Measurements from ENCODE around the gene ZNRF3.
"Not testable (repeated sequence)": the region's sequence is repeated elsewhere in the genome, so short reads cannot be mapped to it uniquely, and the experiment has no call there.

Gene ZNRF3

GRCh38 chr22:28938286-28938833 is 55.0 kb downstream of the ZNRF3 start:
- peaks cover 74% of the 10 kb centered on the region for H3K27me3 Mint-ChIP-seq (ENCODE audit: low read depth)

GRCh38 chr22:28939394-28939793 is 56.0 kb downstream of the ZNRF3 start:
- Mint-ChIP-seq H3K4me3 (no peak overlapping the region), H3K9me3 (no peaks in the 10 kb centered on the region), H3K27ac (no peak overlapping the region), H3K4me1 (ENCODE audit: low read depth) (no peaks in the 10 kb centered on the region), H3K36me3 (ENCODE audit: low read depth) (no peaks in the 10 kb centered on the region), H3K27me3 (ENCODE audit: low read depth) (peaks cover 75% of the 10 kb centered on the region)
- no peak for DNase-seq (ENCODE audit: low spot score)

More at GRCh38 chr22:28938286-28938833, 55.0 kb downstream of the ZNRF3 start:
- no peaks in the 10 kb centered on the region for H3K4me1 Mint-ChIP-seq (ENCODE audit: low read depth)
- H3K27ac Mint-ChIP-seq: no peak overlapping the region
- no peak for DNase-seq (ENCODE audit: low spot score)
- H3K9me3 Mint-ChIP-seq: no peaks in the 10 kb centered on the region
- no peak overlapping the region for H3K4me3 Mint-ChIP-seq
- no peaks in the 10 kb centered on the region for H3K36me3 Mint-ChIP-seq (ENCODE audit: low read depth)

GRCh38 chr22:28939932-28940331 is 56.6 kb downstream of the ZNRF3 start:
- no peak for DNase-seq (ENCODE audit: low spot score)
- H3K27ac Mint-ChIP-seq: no peak overlapping the region
- H3K9me3 Mint-ChIP-seq: no peaks in the 10 kb centered on the region
- H3K36me3 Mint-ChIP-seq (ENCODE audit: low read depth): no peaks in the 10 kb centered on the region
- peaks cover 75% of the 10 kb centered on the region for H3K27me3 Mint-ChIP-seq (ENCODE audit: low read depth)
- no peak overlapping the region for H3K4me3 Mint-ChIP-seq
- H3K4me1 Mint-ChIP-seq (ENCODE audit: low read depth): no peaks in the 10 kb centered on the region

- H3K27me3 Mint-ChIP-seq (ENCODE audit: low read depth): peaks cover 74% of the 10 kb centered on the region
- H3K36me3 Mint-ChIP-seq (ENCODE audit: low read depth): no peaks in the 10 kb centered on the region
- no peaks in the 10 kb centered on the region for H3K4me1 Mint-ChIP-seq (ENCODE audit: low read depth)
- no peak overlapping the region for H3K27ac Mint-ChIP-seq
- no peak for DNase-seq (ENCODE audit: low spot score)
- H3K9me3 Mint-ChIP-seq: no peaks in the 10 kb centered on the region
- no peak overlapping the region for H3K4me3 Mint-ChIP-seq
These were observed 57.1 kb downstream of the ZNRF3 start for GRCh38 chr22:28940441-28940840.

- no peaks in the 10 kb centered on the region for H3K4me1 Mint-ChIP-seq (ENCODE audit: low read depth)
- peaks cover 72% of the 10 kb centered on the region for H3K27me3 Mint-ChIP-seq (ENCODE audit: low read depth)
- H3K9me3 Mint-ChIP-seq: peaks cover 16% of the 10 kb centered on the region
- no peaks in the 10 kb centered on the region for H3K36me3 Mint-ChIP-seq (ENCODE audit: low read depth)
- H3K27ac Mint-ChIP-seq: no peak overlapping the region
- DNase-seq (ENCODE audit: low spot score): no peak
- no peak overlapping the region for H3K4me3 Mint-ChIP-seq
These were observed 59.0 kb downstream of the ZNRF3 start for GRCh38 chr22:28942333-28942732.

- no peak overlapping the region for H3K4me3 Mint-ChIP-seq
- H3K27ac Mint-ChIP-seq: no peak overlapping the region
- H3K27me3 Mint-ChIP-seq (ENCODE audit: low read depth): peaks cover 67% of the 10 kb centered on the region
- no peaks in the 10 kb centered on the region for H3K4me1 Mint-ChIP-seq (ENCODE audit: low read depth)
- peaks cover 20% of the 10 kb centered on the region for H3K9me3 Mint-ChIP-seq
- no peak for DNase-seq (ENCODE audit: low spot score)
- H3K36me3 Mint-ChIP-seq (ENCODE audit: low read depth): no peaks in the 10 kb centered on the region
These were observed 59.6 kb downstream of the ZNRF3 start for GRCh38 chr22:28942801-28943500.

- peaks cover 22% of the 10 kb centered on the region for H3K9me3 Mint-ChIP-seq
- no peak overlapping the region for H3K27ac Mint-ChIP-seq
- no peak for DNase-seq (ENCODE audit: low spot score)
- H3K4me3 Mint-ChIP-seq: no peak overlapping the region
- H3K4me1 Mint-ChIP-seq (ENCODE audit: low read depth): no peaks in the 10 kb centered on the region
- H3K27me3 Mint-ChIP-seq (ENCODE audit: low read depth): peaks cover 65% of the 10 kb centered on the region
- H3K36me3 Mint-ChIP-seq (ENCODE audit: low read depth): peaks cover 1% of the 10 kb centered on the region
These were observed 60.1 kb downstream of the ZNRF3 start for GRCh38 chr22:28943501-28943879.

GRCh38 chr22:28947125-28947524 is 63.8 kb downstream of the ZNRF3 start:
- H3K9me3 Mint-ChIP-seq: peaks cover 24% of the 10 kb centered on the region
- H3K27ac Mint-ChIP-seq: no peak overlapping the region
- peaks cover 1% of the 10 kb centered on the region for H3K36me3 Mint-ChIP-seq (ENCODE audit: low read depth)
- no peaks in the 10 kb centered on the region for H3K4me1 Mint-ChIP-seq (ENCODE audit: low read depth)
- no peak overlapping the region for H3K4me3 Mint-ChIP-seq
- peaks cover 66% of the 10 kb centered on the region for H3K27me3 Mint-ChIP-seq (ENCODE audit: low read depth)
- DNase-seq (ENCODE audit: low spot score): no peak

- Mint-ChIP-seq H3K4me3 (no peak overlapping the region), H3K27ac (no peak overlapping the region), H3K36me3 (ENCODE audit: low read depth) (peaks cover 1% of the 10 kb centered on the region), H3K27me3 (ENCODE audit: low read depth) (peaks cover 68% of the 10 kb centered on the region), H3K4me1 (ENCODE audit: low read depth) (no peaks in the 10 kb centered on the region), H3K9me3 (peaks cover 24% of the 10 kb centered on the region)
- no peak for DNase-seq (ENCODE audit: low spot score)
These were observed 65.1 kb downstream of the ZNRF3 start for GRCh38 chr22:28948424-28948823.

- peaks cover 24% of the 10 kb centered on the region for H3K9me3 Mint-ChIP-seq
- not testable (repeated sequence) for H3K36me3 Mint-ChIP-seq (ENCODE audit: low read depth); H3K4me3 Mint-ChIP-seq; H3K4me1 Mint-ChIP-seq (ENCODE audit: low read depth); H3K27ac Mint-ChIP-seq; DNase-seq (ENCODE audit: low spot score)
- H3K27me3 Mint-ChIP-seq (ENCODE audit: low read depth): peaks cover 69% of the 10 kb centered on the region
These were observed 65.6 kb downstream of the ZNRF3 start for GRCh38 chr22:28948860-28949551.

GRCh38 chr22:28949788-28950187 is 66.4 kb downstream of the ZNRF3 start:
- Mint-ChIP-seq H3K36me3 (ENCODE audit: low read depth) (peaks cover 1% of the 10 kb centered on the region), H3K27ac (no peak overlapping the region), H3K27me3 (ENCODE audit: low read depth) (peaks cover 75% of the 10 kb centered on the region), H3K4me3 (no peak overlapping the region), H3K4me1 (ENCODE audit: low read depth) (no peaks in the 10 kb centered on the region), H3K9me3 (peaks cover 24% of the 10 kb centered on the region)
- DNase-seq (ENCODE audit: low spot score): no peak

GRCh38 chr22:28950617-28951411 is 67.4 kb downstream of the ZNRF3 start:
- DNase-seq (ENCODE audit: low spot score): no peak
- no peak overlapping the region for H3K4me3 Mint-ChIP-seq

GRCh38 chr22:28951530-28951929 is 68.2 kb downstream of the ZNRF3 start:
- peaks cover 15% of the 10 kb centered on the region for H3K9me3 Mint-ChIP-seq
- H3K27ac Mint-ChIP-seq: no peak overlapping the region
- H3K36me3 Mint-ChIP-seq (ENCODE audit: low read depth): peaks cover 1% of the 10 kb centered on the region
- DNase-seq (ENCODE audit: low spot score): no peak
- peaks cover 70% of the 10 kb centered on the region for H3K27me3 Mint-ChIP-seq (ENCODE audit: low read depth)
- H3K4me1 Mint-ChIP-seq (ENCODE audit: low read depth): peaks cover 10% of the 10 kb centered on the region
- H3K4me3 Mint-ChIP-seq: no peak overlapping the region

More at GRCh38 chr22:28950617-28951411, 67.4 kb downstream of the ZNRF3 start:
- Mint-ChIP-seq H3K27ac (no peak overlapping the region), H3K36me3 (ENCODE audit: low read depth) (peaks cover 1% of the 10 kb centered on the region), H3K9me3 (peaks cover 23% of the 10 kb centered on the region), H3K4me1 (ENCODE audit: low read depth) (peaks cover 5% of the 10 kb centered on the region), H3K27me3 (ENCODE audit: low read depth) (peaks cover 71% of the 10 kb centered on the region)
